HG03139 (cell line): ENCODE measurements around the gene OR7C2.

ENCODE experiments used
- ATAC-seq: cut with Tn5 transposase; IDR thresholded peaks from one replicate; pipeline ENCODE4 v1.9.1; 2021; ENCODE audit not compliant: unreplicated experiment

Gene OR7C2

GRCh38 chr19:14978161-14978776 lies 37.0 kb downstream of the OR7C2 start:
- ATAC-seq: no peak

- no peak for ATAC-seq
These were observed 38.4 kb downstream of the OR7C2 start, which contains the start of gene SLC1A6 for GRCh38 chr19:14979476-14980255. TSS of gene SLC1A6 (minus strand) at chr19:14979864. CDS start at chr19:14972910, 6,954 bp downstream.

GRCh38 chr19:14985133-14985532 lies 43.8 kb downstream of the OR7C2 start:
- ATAC-seq: no peak
